ENCODE results near the gene BATF3.

Gene BATF3

GRCh38 chr1:212683357-212683722 is 16.3 kb downstream of the BATF3 start:
- Mint-ChIP-seq H3K27ac (peak overlapping the region; percentile 90), H3K27me3 (ENCODE audit: low read depth) (no peaks in the 10 kb centered on the region), H3K36me3 (ENCODE audit: low read depth) (peaks cover 11% of the 10 kb centered on the region), H3K4me3 (peak overlapping the region; percentile 59), H3K9me3 (no peaks in the 10 kb centered on the region), H3K4me1 (ENCODE audit: low read depth) (peaks cover 46% of the 10 kb centered on the region)

DNA sequence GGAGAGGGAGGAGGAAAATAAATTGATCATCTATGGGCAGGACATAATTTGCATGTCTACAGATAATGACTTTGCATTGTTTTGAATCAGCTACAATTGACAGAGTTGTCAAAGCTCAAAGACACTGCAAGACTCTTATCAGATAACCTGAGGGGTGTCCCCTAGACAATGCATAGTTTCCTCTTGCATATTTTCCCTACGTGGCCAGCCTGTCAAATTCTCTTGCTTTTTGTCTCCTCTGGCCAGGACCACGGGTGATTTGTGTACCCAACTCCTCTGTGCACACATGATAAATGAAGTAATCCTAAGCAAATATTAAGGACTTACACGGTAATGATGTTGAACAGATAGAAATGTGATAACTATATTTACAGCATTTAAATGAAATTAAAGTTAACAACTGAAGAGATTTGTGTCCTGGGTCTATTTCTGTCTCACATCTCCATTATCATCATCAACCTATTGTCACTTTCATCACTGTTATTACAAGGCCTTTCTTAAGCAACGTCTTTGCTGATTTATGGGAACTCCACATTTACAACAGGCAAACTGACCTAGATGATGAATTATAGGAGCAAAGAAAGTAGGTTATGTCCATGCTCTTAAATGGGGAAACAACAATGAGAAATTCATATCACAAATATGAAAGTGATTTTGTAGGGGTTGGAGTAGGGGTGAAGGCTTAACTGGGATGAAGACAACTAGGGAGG is 18.8 kb downstream of the BATF3 start:
- H3K4me3 Mint-ChIP-seq, result no peak overlapping the region
- peaks cover 5% of the 10 kb centered on the region for H3K36me3 Mint-ChIP-seq (ENCODE audit: low read depth)
- H3K4me1 Mint-ChIP-seq (ENCODE audit: low read depth), result peaks cover 48% of the 10 kb centered on the region
- H3K27me3 Mint-ChIP-seq (ENCODE audit: low read depth), result peaks cover 5% of the 10 kb centered on the region
- no peaks in the 10 kb centered on the region for H3K9me3 Mint-ChIP-seq
- no peak overlapping the region for H3K27ac Mint-ChIP-seq

- Mint-ChIP-seq H3K27me3 (ENCODE audit: low read depth) (peaks cover 5% of the 10 kb centered on the region), H3K4me1 (ENCODE audit: low read depth) (peaks cover 42% of the 10 kb centered on the region), H3K36me3 (ENCODE audit: low read depth) (no peaks in the 10 kb centered on the region), H3K4me3 (no peak overlapping the region), H3K9me3 (no peaks in the 10 kb centered on the region), H3K27ac (peak overlapping the region; percentile 73)
Observed at GRCh38 chr1:212678456-212679410, 20.9 kb downstream of the BATF3 start.

- peak overlapping the region; percentile 65 for H3K27ac Mint-ChIP-seq
- no peak overlapping the region for H3K4me3 Mint-ChIP-seq
- H3K36me3 Mint-ChIP-seq (ENCODE audit: low read depth), result no peaks in the 10 kb centered on the region
- H3K4me1 Mint-ChIP-seq (ENCODE audit: low read depth), result peaks cover 33% of the 10 kb centered on the region
- H3K27me3 Mint-ChIP-seq (ENCODE audit: low read depth), result peaks cover 5% of the 10 kb centered on the region
- H3K9me3 Mint-ChIP-seq, result no peaks in the 10 kb centered on the region
Observed at GRCh38 chr1:212677573-212677972, 22.1 kb downstream of the BATF3 start.

DNA sequence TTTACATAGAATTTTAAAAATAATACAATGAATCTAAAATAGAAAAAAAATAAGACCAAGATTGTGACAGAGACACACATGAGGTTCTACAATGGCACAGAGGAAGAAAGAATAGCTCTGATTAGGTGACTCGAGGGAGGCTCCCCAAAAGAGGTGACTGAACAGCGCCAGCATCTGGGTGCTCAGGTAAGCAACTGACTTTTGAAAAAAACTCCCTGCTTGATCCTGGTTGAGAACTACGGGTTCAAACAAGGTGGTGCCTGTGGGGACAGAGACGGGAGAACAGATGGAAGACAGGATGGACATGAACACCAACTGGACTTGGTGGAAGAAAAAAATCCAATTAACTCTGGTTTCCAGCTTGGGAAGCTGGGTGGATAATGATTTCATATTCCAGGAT is 22.5 kb downstream of the BATF3 start:
- peak overlapping the region; percentile 65 for H3K27ac Mint-ChIP-seq

DNA sequence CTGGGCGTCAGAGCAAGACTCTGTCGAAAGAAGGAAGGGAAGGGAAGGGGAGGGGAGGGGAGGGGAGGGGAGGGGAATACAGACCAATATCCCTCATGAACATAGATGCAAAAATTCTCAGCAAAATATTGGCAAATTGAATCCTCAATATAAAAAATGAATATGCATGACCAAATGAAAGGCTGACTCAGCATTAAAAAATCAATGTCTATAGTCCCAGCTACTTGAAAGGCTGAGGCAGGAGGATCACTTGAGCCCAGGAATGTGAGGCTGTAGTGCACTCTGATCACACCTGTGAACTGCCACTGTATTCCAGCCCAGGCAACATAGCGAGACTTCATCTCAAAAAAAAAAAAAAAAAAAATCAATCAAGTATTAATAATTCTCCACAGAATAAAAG is 24.0 kb downstream of the BATF3 start:
- no peaks in the 10 kb centered on the region for H3K36me3 Mint-ChIP-seq (ENCODE audit: low read depth)
- H3K27me3 Mint-ChIP-seq (ENCODE audit: low read depth), result peaks cover 12% of the 10 kb centered on the region
- no peak overlapping the region for H3K27ac Mint-ChIP-seq
- peaks cover 35% of the 10 kb centered on the region for H3K4me1 Mint-ChIP-seq (ENCODE audit: low read depth)
- no peak overlapping the region for H3K4me3 Mint-ChIP-seq
- no peaks in the 10 kb centered on the region for H3K9me3 Mint-ChIP-seq

More for the DNA sequence above, 22.5 kb downstream of the BATF3 start:
- Mint-ChIP-seq H3K36me3 (ENCODE audit: low read depth) (no peaks in the 10 kb centered on the region), H3K4me3 (no peak overlapping the region), H3K4me1 (ENCODE audit: low read depth) (peaks cover 34% of the 10 kb centered on the region), H3K27me3 (ENCODE audit: low read depth) (peaks cover 8% of the 10 kb centered on the region), H3K9me3 (no peaks in the 10 kb centered on the region)

DNA sequence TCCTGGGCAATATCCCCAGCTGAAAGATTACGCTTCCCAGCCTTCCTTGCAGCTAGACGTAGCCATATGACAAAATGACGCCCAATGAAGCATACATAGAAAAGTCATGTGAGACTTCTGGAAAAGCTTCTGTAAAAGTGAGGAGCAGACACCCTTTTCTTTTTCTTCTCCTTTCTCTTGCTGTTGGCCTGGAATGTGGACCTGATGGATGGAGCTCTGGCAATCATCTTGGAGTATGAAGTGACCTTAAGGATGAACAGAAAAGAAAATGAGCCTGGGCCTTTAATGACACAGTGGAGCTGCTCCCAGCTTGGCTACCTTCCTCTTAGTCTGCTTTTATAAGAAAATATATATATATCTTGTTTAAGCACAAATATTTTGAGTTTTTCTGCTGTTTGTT is 24.8 kb downstream of the BATF3 start:
- peaks cover 17% of the 10 kb centered on the region for H3K27me3 Mint-ChIP-seq (ENCODE audit: low read depth)
- H3K9me3 Mint-ChIP-seq, result no peaks in the 10 kb centered on the region
- peaks cover 36% of the 10 kb centered on the region for H3K4me1 Mint-ChIP-seq (ENCODE audit: low read depth)
- no peaks in the 10 kb centered on the region for H3K36me3 Mint-ChIP-seq (ENCODE audit: low read depth)
- H3K4me3 Mint-ChIP-seq, result no peak overlapping the region
- no peak overlapping the region for H3K27ac Mint-ChIP-seq

DNA sequence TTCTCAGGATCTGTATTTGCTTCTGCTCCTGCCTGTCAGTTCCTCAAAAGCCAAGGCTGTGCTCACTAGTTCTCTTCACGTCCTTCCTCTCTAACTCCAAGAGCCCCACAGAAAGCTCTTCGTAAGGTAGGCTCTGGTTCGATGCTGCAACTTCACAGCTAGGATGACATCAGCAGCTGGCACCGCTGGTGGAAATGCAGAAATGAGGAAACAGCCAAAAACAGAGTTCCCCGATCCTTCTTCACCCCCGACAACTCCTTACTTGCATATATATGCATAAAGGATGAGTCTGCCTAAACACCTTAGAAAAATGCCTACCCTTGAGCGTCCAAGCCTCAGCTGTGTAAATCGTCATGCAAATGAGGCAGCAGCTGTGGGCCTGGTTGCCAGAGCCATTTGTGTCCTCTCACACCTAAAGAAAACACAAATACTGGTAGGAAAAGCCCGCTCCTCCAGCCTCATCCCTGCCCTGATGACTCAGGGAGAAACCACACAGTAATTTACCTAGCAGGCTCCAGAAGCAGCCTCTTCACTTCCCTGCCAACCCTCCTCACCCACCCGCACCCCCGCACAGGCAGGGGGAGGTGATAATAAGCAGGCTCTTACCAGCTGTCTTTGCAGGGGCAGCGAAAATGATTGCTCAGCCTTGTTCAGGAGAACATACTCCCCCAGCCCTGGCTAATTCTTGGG is 28.2 kb downstream of the BATF3 start:
- Mint-ChIP-seq H3K4me3 (no peak overlapping the region), H3K9me3 (no peaks in the 10 kb centered on the region), H3K27ac (no peak overlapping the region), H3K4me1 (ENCODE audit: low read depth) (peaks cover 24% of the 10 kb centered on the region), H3K27me3 (ENCODE audit: low read depth) (peaks cover 13% of the 10 kb centered on the region), H3K36me3 (ENCODE audit: low read depth) (no peaks in the 10 kb centered on the region)

GRCh38 chr1:212670882-212671281 is 28.8 kb downstream of the BATF3 start:
- peaks cover 13% of the 10 kb centered on the region for H3K27me3 Mint-ChIP-seq (ENCODE audit: low read depth)
- H3K4me3 Mint-ChIP-seq, result no peak overlapping the region
- peaks cover 24% of the 10 kb centered on the region for H3K4me1 Mint-ChIP-seq (ENCODE audit: low read depth)
- H3K9me3 Mint-ChIP-seq, result no peaks in the 10 kb centered on the region
- no peaks in the 10 kb centered on the region for H3K36me3 Mint-ChIP-seq (ENCODE audit: low read depth)
- no peak overlapping the region for H3K27ac Mint-ChIP-seq

- Mint-ChIP-seq H3K27ac (no peak overlapping the region), H3K4me1 (ENCODE audit: low read depth) (peaks cover 27% of the 10 kb centered on the region), H3K27me3 (ENCODE audit: low read depth) (peaks cover 13% of the 10 kb centered on the region), H3K9me3 (no peaks in the 10 kb centered on the region), H3K4me3 (no peak overlapping the region), H3K36me3 (ENCODE audit: low read depth) (no peaks in the 10 kb centered on the region)
Observed at GRCh38 chr1:212670301-212670700, 29.3 kb downstream of the BATF3 start.

DNA sequence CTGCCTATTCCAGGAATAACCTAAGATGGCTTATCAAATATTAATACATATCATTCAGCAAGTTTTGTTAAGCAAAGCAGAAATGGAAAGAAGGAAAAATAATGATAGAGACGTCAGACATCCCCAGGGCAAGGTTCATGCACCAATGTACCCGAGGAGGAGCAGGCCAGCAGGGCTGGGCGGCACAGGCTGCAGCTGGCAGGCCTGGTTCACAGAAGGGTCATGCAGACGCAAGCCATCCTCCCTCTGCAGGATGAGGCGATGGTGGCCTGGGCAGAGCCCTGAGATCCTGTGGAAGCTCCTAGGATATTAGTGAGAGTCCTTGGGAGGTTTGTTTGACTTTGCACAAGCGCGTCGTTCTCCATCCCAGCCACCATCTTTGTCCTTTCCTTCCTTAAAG is 30.0 kb downstream of the BATF3 start:
- H3K27ac Mint-ChIP-seq, result no peak overlapping the region
- H3K36me3 Mint-ChIP-seq (ENCODE audit: low read depth), result no peaks in the 10 kb centered on the region
- H3K9me3 Mint-ChIP-seq, result no peaks in the 10 kb centered on the region
- H3K27me3 Mint-ChIP-seq (ENCODE audit: low read depth), result peaks cover 13% of the 10 kb centered on the region
- H3K4me3 Mint-ChIP-seq, result no peak overlapping the region
- H3K4me1 Mint-ChIP-seq (ENCODE audit: low read depth), result peaks cover 29% of the 10 kb centered on the region

GRCh38 chr1:212669102-212669501 is 30.5 kb downstream of the BATF3 start:
- no peaks in the 10 kb centered on the region for H3K36me3 Mint-ChIP-seq (ENCODE audit: low read depth)
- H3K4me1 Mint-ChIP-seq (ENCODE audit: low read depth), result peaks cover 29% of the 10 kb centered on the region
- no peaks in the 10 kb centered on the region for H3K9me3 Mint-ChIP-seq
- H3K27me3 Mint-ChIP-seq (ENCODE audit: low read depth), result peaks cover 13% of the 10 kb centered on the region
- no peak overlapping the region for H3K4me3 Mint-ChIP-seq
- H3K27ac Mint-ChIP-seq, result no peak overlapping the region

DNA sequence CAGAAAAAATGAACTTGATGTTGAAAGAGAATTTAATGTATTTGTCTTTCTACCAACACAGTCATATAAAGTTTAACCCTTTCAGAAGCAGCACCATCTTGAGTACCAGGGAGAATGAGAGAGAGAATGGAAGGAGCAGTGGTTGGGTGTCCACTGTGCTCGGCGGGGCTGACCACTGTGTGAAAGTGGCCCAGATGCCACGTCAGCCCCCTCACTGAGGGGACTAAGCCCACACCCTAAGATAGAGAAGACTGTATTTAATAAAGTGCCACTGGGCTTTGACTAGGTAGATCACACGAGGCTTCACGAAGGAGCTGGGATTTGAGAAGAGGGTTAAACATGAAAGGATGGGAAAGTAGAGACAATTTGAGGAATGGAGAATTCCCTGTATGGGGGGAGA is 31.2 kb downstream of the BATF3 start:
- H3K4me3 Mint-ChIP-seq, result no peak overlapping the region
- no peaks in the 10 kb centered on the region for H3K36me3 Mint-ChIP-seq (ENCODE audit: low read depth)
- H3K27me3 Mint-ChIP-seq (ENCODE audit: low read depth), result peaks cover 13% of the 10 kb centered on the region
- no peak overlapping the region for H3K27ac Mint-ChIP-seq
- H3K9me3 Mint-ChIP-seq, result no peaks in the 10 kb centered on the region
- H3K4me1 Mint-ChIP-seq (ENCODE audit: low read depth), result peaks cover 29% of the 10 kb centered on the region

GRCh38 chr1:212667223-212668139 is 32.2 kb downstream of the BATF3 start:
- Mint-ChIP-seq H3K27me3 (ENCODE audit: low read depth) (peaks cover 20% of the 10 kb centered on the region), H3K27ac (no peak overlapping the region), H3K9me3 (no peaks in the 10 kb centered on the region), H3K4me3 (no peak overlapping the region), H3K4me1 (ENCODE audit: low read depth) (peaks cover 29% of the 10 kb centered on the region), H3K36me3 (ENCODE audit: low read depth) (no peaks in the 10 kb centered on the region)

All from T-helper 1 cell treated with Interleukin-12 subunit alpha and Interleukin-12 subunit beta and Interleukin-4 antibody, amounts not matched to agents 30 μg/mL and 1 μg/mL, for 36 hours (primary cell).